Stimulated activated CD8-positive, alpha-beta memory T cell treated with anti-CD3 and anti-CD28 coated beads, Interleukin-4, amount 100 ng/mL, for 24 hours (primary cell): ENCODE measurements around the gene TRAF4.
"Not testable (repeated sequence)": the region's sequence is repeated elsewhere in the genome, so short reads cannot be mapped to it uniquely, and the experiment has no call there.

Experiments used
- DNase-seq: peaks from one replicate; pipeline ENCODE4 v3.0.0-alpha.2; 2020; ENCODE audit warnings: low read depth

Gene TRAF4

DNA sequence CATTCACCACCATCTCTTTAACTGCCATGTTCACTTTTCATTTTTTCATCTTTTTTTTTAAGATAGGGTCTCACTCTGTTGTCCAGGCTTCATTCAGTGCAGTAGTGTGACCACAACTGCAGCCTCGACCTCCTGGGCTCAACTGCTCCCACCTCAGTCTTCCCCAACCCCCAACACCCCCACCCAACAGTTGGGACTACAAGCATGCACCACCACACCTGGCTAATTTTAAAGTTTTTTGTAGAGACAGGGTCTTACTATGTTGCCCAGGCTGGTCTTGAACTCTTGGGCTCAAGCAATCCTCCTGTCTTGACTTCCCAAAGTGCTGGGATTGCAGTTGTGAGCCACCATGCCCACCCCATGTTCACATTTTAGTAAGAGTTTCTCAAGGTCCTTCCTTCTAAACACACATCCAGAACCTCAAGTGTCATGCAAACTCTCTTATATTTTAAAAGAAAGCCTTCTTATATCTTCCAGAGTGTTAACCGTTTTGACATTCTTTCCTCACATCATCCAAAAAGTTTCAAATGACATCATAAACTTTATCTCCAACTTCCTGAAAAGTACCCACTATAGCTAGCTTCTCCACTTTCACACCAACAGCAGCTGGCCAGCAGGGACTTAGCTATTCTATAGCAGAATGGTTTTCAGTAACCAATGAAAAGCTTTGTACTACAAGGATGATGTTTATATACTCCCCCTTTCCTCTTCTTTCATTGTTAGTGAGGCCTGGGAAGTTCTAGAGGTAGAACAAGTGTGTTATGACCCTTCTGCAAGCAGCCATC lies 49.3 kb downstream of the TRAF4 start:
- no peak for DNase-seq

DNA sequence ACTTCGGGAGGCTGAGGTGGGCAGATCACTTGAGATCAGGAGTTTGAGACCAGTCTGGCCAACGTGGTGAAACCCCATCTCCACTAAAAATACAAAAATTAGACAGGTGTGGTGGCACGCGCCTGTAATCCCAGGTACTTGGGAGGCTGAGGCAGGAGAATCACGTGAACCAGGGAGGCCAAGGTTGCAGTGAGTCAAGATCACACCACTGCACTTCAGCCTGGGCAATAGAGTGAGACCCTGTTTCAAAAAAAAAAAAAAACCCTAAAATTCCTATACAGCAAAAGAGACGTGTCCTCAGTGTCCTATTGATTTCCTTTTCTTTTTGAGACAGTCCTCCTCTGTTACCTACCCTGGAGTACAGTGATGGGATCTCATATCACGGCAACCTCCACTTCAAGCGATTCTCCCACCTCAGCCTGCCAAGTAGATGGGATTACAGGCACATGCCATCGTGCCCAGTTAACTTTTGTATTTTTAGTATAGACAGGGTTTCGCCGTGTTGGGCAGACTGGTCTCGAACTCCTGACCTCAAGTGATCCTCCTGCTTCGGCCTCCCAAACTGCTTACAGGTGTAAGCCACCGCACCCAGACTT lies 51.1 kb downstream of the TRAF4 start:
- not testable (repeated sequence) for DNase-seq

DNA sequence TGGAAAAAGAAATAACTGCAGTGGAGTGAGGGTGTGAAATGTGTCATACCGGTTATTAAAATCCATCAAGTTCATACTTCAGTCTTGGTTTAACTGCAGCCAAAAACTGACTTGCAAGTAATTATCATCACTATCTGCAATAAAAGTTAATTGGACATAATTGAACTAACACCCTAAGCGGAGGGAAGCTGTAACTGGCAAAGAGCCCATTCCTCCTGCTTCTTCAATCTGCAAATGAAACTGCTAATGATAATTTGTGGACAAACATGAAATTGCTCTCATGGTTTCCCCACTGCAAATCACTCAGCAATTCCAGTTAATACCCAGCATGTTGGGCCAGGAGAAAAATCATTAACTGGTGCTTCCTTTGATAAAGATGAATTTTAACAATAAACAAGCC lies 52.3 kb downstream of the TRAF4 start:
- no peak for DNase-seq
